ENCODE measurements around the gene CTPS2. TPM values are rescaled to one million over a fixed set of nuclear protein-coding genes. Genes with fewer than 3 reads are reported as not detected.
"Not testable (repeated sequence)": the region's sequence is repeated elsewhere in the genome, so short reads cannot be mapped to it uniquely, and the experiment has no call there.

CTPS2 gene
- total RNA-seq, 1 donor from 2014 or later: 12.6 TPM

DNA sequence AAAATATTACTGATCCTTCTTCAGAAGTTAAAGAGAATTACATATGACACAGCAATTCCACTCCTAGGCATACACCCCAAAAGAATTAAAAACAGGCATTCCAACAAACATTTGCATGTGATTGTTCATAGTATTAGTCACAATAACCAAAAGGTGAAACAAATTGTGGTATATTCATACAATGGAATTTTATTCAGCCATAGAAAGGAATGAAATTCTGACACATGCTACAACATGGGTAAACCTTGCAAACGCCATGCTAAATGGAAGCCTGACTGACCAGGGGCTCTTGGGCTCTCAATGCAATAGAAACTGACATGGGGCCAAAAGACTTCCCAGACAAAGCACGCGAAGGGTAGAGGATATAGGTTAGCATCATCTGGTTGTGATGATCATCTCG is 124.6 kb downstream of the CTPS2 start:
- no peaks in the 10 kb centered on the region for H3K27me3 ChIP-seq
- no peak overlapping the region for H3K4me3 ChIP-seq
- no peak for DNase-seq (ENCODE audit: low spot score in 2 of 2)
- intact Hi-C loops (cut with DNase I): no loop called here
- no peaks in the 10 kb centered on the region for H3K4me1 ChIP-seq
- H3K9me3 ChIP-seq: no peaks in the 10 kb centered on the region
- H3K36me3 ChIP-seq: no peaks in the 10 kb centered on the region
- H3K27ac ChIP-seq: no peak overlapping the region
- TF ChIP-seq, protein P1, sequence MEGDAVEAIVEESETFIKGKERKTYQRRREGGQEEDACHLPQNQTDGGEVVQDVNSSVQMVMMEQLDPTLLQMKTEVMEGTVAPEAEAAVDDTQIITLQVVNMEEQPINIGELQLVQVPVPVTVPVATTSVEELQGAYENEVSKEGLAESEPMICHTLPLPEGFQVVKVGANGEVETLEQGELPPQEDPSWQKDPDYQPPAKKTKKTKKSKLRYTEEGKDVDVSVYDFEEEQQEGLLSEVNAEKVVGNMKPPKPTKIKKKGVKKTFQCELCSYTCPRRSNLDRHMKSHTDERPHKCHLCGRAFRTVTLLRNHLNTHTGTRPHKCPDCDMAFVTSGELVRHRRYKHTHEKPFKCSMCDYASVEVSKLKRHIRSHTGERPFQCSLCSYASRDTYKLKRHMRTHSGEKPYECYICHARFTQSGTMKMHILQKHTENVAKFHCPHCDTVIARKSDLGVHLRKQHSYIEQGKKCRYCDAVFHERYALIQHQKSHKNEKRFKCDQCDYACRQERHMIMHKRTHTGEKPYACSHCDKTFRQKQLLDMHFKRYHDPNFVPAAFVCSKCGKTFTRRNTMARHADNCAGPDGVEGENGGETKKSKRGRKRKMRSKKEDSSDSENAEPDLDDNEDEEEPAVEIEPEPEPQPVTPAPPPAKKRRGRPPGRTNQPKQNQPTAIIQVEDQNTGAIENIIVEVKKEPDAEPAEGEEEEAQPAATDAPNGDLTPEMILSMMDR (IDR thresholded peaks at IDR 0.05): no peak

DNA sequence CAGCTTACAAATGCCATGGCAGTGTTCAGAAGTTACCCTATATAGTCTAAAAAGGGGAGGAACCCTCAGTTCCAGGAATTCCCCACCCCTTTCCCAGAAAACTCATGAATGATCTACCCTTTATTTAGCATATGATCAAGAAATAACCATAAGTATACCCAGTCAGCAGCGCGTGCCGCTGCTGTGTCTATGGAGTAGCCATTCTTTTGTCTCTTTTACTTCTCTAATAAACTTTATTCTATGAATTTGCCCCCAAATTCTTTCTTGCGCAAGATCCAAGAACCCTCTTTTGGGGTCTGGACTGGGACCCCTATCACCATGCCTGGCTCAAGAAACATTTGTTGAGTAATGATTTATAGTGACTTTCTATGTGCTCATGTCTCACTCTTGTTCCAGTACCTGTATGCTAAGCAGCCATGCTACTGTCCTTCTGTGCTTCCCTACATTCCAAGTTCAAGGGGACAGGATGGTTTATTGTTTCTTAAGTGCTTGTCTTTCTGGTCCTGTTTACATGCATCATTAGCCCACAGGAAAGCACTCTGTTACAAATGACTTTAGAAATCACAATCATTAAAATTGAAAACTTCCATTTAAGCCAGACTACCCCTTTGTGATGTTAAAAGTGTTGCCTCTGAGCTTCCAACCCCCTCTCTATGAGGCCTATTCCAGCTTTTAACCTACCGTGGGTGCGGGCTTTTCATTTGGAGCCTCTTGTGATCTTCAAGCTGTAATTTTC is 125.9 kb downstream of the CTPS2 start:
- Histone ChIP-seq H3K9me3 (no peaks in the 10 kb centered on the region), H3K27me3 (no peaks in the 10 kb centered on the region), H3K4me3 (no peak overlapping the region), H3K36me3 (no peaks in the 10 kb centered on the region), H3K4me1 (no peaks in the 10 kb centered on the region), H3K27ac (no peak overlapping the region)
- TF ChIP-seq, protein P1 (IDR thresholded peaks at IDR 0.05): no peak
- intact Hi-C loops (cut with DNase I): no loop called here
- no peak for DNase-seq (ENCODE audit: low spot score in 2 of 2)

DNA sequence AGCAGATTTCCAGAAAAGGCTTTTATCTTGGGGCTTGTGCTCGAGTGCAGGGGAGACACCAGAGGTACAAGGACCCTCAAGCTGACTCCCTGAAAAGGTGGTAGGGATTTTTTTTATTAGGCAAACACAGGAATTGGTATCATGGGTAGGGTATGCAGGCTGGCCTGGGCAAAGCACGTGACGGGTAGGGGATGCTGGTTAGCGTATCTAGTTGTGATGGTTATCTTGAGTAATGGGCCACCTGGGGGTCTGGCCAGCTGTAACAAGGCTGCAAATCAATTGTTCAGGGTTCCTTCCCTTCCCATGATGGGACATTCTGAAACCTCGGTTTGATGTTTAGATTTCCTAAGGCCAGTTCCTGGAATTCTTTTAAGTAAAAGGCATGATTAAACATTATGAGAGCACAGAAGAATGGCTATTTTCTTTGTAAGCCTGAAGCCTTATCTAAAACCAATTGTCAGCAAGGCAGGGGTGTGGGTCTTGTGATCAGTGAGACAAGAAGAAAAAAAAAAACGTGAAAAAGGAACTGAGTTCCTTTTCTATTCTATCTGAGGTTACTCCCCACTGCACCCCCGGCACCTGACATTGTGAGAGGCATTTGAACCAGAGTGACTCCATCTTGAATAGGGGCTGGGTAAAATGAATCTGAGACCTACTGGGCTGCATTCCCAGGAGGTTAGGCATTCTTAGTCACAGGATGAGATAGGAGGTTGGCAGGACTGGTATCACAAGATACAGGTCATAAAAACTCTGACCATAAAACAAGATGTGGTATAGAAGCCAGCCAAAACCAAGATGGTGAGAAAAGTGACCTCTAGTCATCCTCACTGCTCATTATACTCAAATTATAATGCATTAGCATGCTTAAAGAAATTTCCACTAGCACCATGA is 126.7 kb downstream of the CTPS2 start:
- no peaks in the 10 kb centered on the region for H3K9me3 ChIP-seq
- no peak overlapping the region for H3K27ac ChIP-seq
- H3K27me3 ChIP-seq: no peaks in the 10 kb centered on the region
- TF ChIP-seq, protein P1 (IDR thresholded peaks at IDR 0.05): no peak
- no peak for DNase-seq (ENCODE audit: low spot score in 2 of 2)
- no peak overlapping the region for H3K4me3 ChIP-seq
- intact Hi-C loops (cut with DNase I): no loop called here
- no peaks in the 10 kb centered on the region for H3K36me3 ChIP-seq
- H3K4me1 ChIP-seq: no peaks in the 10 kb centered on the region

DNA sequence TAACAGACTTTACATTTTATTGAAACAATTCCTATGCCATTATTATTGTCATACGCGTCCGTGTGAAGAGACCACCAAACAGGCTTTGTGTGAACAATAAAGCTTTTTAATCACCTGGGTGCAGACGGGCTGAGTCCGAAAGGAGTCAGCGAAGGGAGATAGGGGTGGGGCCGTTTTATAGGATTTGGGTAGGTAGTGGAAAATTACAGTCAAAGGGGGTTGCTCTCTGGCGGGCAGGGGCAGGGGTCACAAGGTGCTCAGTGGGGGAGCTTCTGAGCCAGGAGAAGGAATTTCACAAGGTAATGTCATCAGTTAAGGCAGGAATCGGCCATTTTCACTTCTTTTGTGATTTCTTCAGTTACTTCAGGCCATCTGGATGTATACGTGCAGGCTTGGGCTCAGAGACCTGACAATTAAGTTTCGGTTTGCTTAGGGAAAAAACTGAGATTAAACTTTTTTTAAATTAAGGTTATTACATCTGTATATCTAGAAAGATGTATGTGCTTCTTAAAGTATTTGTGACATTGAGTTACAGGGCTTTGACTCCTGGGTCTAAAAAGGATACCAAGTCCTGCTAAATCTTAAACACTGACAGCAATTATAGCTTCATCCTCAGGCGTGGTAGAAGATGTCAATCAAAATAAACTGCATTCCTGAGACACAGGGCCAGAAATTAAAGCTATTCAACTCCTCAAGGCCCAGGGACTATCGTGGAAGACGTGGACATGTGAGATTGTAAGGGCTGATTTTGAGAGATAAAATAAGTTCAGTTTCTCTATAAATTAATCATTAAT is 132.3 kb downstream of the CTPS2 start:
- H3K9me3 ChIP-seq; H3K4me3 ChIP-seq; H3K36me3 ChIP-seq; H3K27ac ChIP-seq; H3K4me1 ChIP-seq; DNase-seq (ENCODE audit: low spot score in 2 of 2); H3K27me3 ChIP-seq; intact Hi-C loops (cut with DNase I): not testable (repeated sequence)

DNA sequence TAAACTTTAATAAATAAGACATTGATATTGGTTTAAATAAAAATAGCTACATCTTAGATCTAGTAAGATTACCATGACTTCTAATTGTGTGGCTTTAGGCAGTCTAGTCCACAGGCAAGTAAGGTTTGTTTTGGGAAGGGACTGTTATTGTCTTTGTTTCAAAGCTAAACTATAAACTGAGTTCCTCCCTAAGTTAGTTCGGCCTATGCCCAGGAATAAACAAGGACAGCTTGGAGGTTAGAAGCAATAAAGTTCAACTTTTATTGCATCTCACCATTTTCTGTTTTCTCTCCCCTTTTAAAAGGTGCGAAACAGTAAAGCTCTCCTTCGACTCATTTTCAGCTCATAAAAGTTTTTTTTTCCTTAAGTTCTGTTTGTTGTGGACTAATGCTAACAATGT is 133.0 kb downstream of the CTPS2 start:
- H3K4me3 ChIP-seq: no peak overlapping the region
- no peaks in the 10 kb centered on the region for H3K9me3 ChIP-seq
- no peak overlapping the region for H3K27ac ChIP-seq
- no peaks in the 10 kb centered on the region for H3K27me3 ChIP-seq
- TF ChIP-seq, protein P1 (IDR thresholded peaks at IDR 0.05): no peak
- no peak for DNase-seq (ENCODE audit: low spot score in 2 of 2)
- no peaks in the 10 kb centered on the region for H3K4me1 ChIP-seq
- intact Hi-C loops (cut with DNase I): no loop called here
- no peaks in the 10 kb centered on the region for H3K36me3 ChIP-seq

Measured in ascending aorta (tissue), 2 donors.